Left lobe of liver (tissue), 2 donors: ENCODE data around the gene AKT3. TPM values are rescaled to one million over a fixed set of nuclear protein-coding genes. Genes with fewer than 3 reads are reported as not detected.

Experiments
- ATAC-seq: fragments of 200-7000 bp; cut with Tn5 transposase; one replicate; pipeline ENCODE4 v1.9.1; 2020; ENCODE audit warnings: mild to moderate bottlenecking, moderate library complexity
- DNase-seq: peaks from one replicate; pipeline ENCODE4 v3.0.0-alpha.2; 2020; ENCODE audit warnings: low spot score
- total RNA-seq: library from RNA; stranded (reverse); gene quantifications from one replicate; pipeline ENCODE4 v1.2.1, GENCODE V29; 2021
- donor health status: DM: no; HTN: no; CAD: no; lungs with moderate emphysema.
- donor health status: DM: no; HTN: yes; CAD: no.

The AKT3 gene
- total RNA-seq, 1 donor from 2014 or later, result 7.5 TPM

GRCh38 chr1:243735457-243735856, 114.6 kb downstream of the AKT3 start:
- DNase-seq (no peak), ATAC-seq (no peak)

GRCh38 chr1:243734308-243734695, 115.7 kb downstream of the AKT3 start:
- ATAC-seq, result peak; percentile 32
- no peak for DNase-seq

- DNase-seq (no peak), ATAC-seq (peak; percentile 57)
These were observed 116.3 kb downstream of the AKT3 start for GRCh38 chr1:243733670-243734307.

- no peak for ATAC-seq
These were observed 117.4 kb downstream of the AKT3 start for GRCh38 chr1:243732637-243733036.

GRCh38 chr1:243731974-243732625, 117.9 kb downstream of the AKT3 start:
- DNase-seq, result peak; percentile 44
- ATAC-seq, result peak; percentile 35

More at GRCh38 chr1:243732637-243733036, 117.4 kb downstream of the AKT3 start:
- no peak for DNase-seq

- DNase-seq (peak; percentile 62), ATAC-seq (peak; percentile 73)
These were observed 118.6 kb downstream of the AKT3 start for GRCh38 chr1:243731301-243731891.

GRCh38 chr1:243730487-243731150, 119.4 kb downstream of the AKT3 start:
- ATAC-seq, result no peak
- peak; percentile 53 for DNase-seq

- no peak for ATAC-seq
- no peak for DNase-seq
These were observed 120.1 kb downstream of the AKT3 start for GRCh38 chr1:243729956-243730355.

GRCh38 chr1:243727503-243728203, 122.4 kb downstream of the AKT3 start:
- DNase-seq (no peak), ATAC-seq (no peak)

GRCh38 chr1:243726806-243727502, 123.1 kb downstream of the AKT3 start:
- DNase-seq (no peak), ATAC-seq (no peak)

GRCh38 chr1:243725846-243726245, 124.2 kb downstream of the AKT3 start:
- DNase-seq (no peak), ATAC-seq (no peak)

GRCh38 chr1:243725075-243725474, 125.0 kb downstream of the AKT3 start:
- DNase-seq (no peak), ATAC-seq (no peak)

- no peak for ATAC-seq
These were observed 126.5 kb downstream of the AKT3 start for GRCh38 chr1:243723458-243724043.

GRCh38 chr1:243723050-243723449, 127.0 kb downstream of the AKT3 start:
- ATAC-seq (no peak), DNase-seq (no peak)

More at GRCh38 chr1:243723458-243724043, 126.5 kb downstream of the AKT3 start:
- DNase-seq, result no peak

GRCh38 chr1:243719476-243719875, 130.6 kb downstream of the AKT3 start:
- no peak for ATAC-seq
- no peak for DNase-seq

- DNase-seq, result no peak
- ATAC-seq, result no peak
These were observed 131.2 kb downstream of the AKT3 start for GRCh38 chr1:243718893-243719292.

- ATAC-seq (no peak), DNase-seq (no peak)
These were observed 132.0 kb downstream of the AKT3 start for GRCh38 chr1:243718022-243718421.

GRCh38 chr1:243716906-243717305, 133.1 kb downstream of the AKT3 start:
- no peak for ATAC-seq
- DNase-seq, result no peak

- DNase-seq, result no peak
- ATAC-seq, result peak; percentile 70
These were observed 134.8 kb downstream of the AKT3 start for GRCh38 chr1:243715285-243715684.
